Prostate gland (tissue), 2 donors: Measurements from ENCODE around the gene MRNIP. TPM values are rescaled to one million over a fixed set of nuclear protein-coding genes. Genes with fewer than 3 reads are reported as not detected.

Experiments
- DNase-seq: peaks from one replicate; pipeline ENCODE4 v3.0.0-alpha.2; 2019; ENCODE audit warnings: low spot score
- H3K27ac ChIP-seq, 2 donors: fragments of 200-600 bp; sonication (generic); 2 replicates each; pipeline ENCODE4 v1.5.1; 2017 to 2019
- H3K27me3 ChIP-seq: fragments of 200-600 bp; sonication (generic); replicated peaks from 2 replicates; pipeline ENCODE4 v1.5.1; 2019; ENCODE audit not compliant: insufficient read depth
- H3K36me3 ChIP-seq, 2 donors: fragments of 200-600 bp; sonication (generic); 1 replicate in 1 of 2; 2 replicates in 1 of 2; pipeline versions ENCODE4 v1.5.1 to v1.8.1; 2017 to 2019
- H3K4me1 ChIP-seq: fragments of 200-600 bp; sonication (generic); replicated peaks from 2 replicates; pipeline ENCODE4 v1.5.1; 2019
- H3K4me3 ChIP-seq, 2 donors: fragments of 200-600 bp; sonication (generic); 2 replicates each; pipeline ENCODE4 v1.5.1; 2017 to 2019
- H3K9me3 ChIP-seq: fragments of 200-600 bp; sonication (generic); 2 replicates; pipeline ENCODE4 v1.5.1; 2017
- POLR2A ChIP-seq: fragments of 450-650 bp; IDR thresholded peaks from one replicate; pipeline ENCODE4 v1.6.1; 2016; ENCODE audit warnings: antibody characterized with exemption, mild to moderate bottlenecking
- POLR2AphosphoS5 ChIP-seq: sonication (generic); formaldehyde crosslinking; IDR thresholded peaks from one replicate; pipeline ENCODE4 v1.6.1; 2017; ENCODE audit warnings: antibody characterized with exemption
- WGBS: methylation state at CpG from one replicate; pipeline ENCODE4 v1.1.5; 2018; 5-methylcytosine and 5-hydroxymethylcytosine counted together
- intact Hi-C: fragments of 100-400 bp; cut with DNase I; formaldehyde crosslinking; loops from one replicate; pipeline ENCODE4 v1.14.2; 2022
- total RNA-seq, 2 donors: library from RNA; depleted of rRNA; stranded (reverse); fragments of >200 nt; gene quantifications; one replicate each; pipeline ENCODE4 v1.1.0, GENCODE V29; 2016
- TF ChIP-seq, protein P1 (sequence below), 4 experiments: fragments of 200-600 bp in 2 of 4; fragments of 450-650 bp in 2 of 4; sonication (generic) in 2 of 4; IDR thresholded peaks; 1 replicate in 3 of 4; 2 replicates in 1 of 4; pipeline ENCODE4 v1.5.1; 2016 to 2019; ENCODE audit warnings: antibody characterized with exemption in 4 of 4, mild to moderate bottlenecking in 2 of 4, moderate library complexity in 2 of 4

Gene MRNIP
- total RNA-seq, 2 donors from 2014 or later = 30.0 to 55.2 TPM

DNA sequence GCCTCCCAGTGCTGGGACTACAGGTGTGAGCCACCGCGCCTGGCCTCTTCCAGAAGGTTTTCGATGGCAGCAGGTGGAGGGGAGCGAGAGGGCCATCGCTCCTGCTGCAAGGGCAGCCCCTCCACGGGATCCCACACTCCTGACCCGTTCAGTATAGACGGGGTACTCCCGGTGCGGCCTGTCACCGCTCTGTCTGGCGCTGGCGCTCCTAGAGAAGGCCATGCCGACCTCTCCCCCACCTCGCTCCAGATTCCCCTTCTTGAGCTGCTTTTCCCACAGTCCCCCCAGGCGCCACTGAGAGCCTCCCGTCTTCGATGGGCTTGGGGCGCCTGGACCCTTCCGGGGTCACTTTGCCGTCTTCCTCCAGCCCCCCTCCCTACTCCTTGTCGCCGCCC is 42.2 kb downstream of the MRNIP start:
- Histone ChIP-seq H3K27ac (peak overlapping the region; percentile 65 to 70), H3K4me3 (peak overlapping the region; percentile 43 to 48), H3K9me3 (no peaks in the 10 kb centered on the region), H3K4me1 (peaks cover 13% of the 10 kb centered on the region), H3K36me3 (no peaks in the 10 kb centered on the region), H3K27me3 (no peaks in the 10 kb centered on the region)
- TF ChIP-seq POLR2AphosphoS5 (no peak), POLR2A (no peak)
- TF ChIP-seq, protein P1, sequence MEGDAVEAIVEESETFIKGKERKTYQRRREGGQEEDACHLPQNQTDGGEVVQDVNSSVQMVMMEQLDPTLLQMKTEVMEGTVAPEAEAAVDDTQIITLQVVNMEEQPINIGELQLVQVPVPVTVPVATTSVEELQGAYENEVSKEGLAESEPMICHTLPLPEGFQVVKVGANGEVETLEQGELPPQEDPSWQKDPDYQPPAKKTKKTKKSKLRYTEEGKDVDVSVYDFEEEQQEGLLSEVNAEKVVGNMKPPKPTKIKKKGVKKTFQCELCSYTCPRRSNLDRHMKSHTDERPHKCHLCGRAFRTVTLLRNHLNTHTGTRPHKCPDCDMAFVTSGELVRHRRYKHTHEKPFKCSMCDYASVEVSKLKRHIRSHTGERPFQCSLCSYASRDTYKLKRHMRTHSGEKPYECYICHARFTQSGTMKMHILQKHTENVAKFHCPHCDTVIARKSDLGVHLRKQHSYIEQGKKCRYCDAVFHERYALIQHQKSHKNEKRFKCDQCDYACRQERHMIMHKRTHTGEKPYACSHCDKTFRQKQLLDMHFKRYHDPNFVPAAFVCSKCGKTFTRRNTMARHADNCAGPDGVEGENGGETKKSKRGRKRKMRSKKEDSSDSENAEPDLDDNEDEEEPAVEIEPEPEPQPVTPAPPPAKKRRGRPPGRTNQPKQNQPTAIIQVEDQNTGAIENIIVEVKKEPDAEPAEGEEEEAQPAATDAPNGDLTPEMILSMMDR (IDR thresholded peaks at IDR 0.05) = no peak
- 52% methylated on average over 23 of the region's 23 CpGs for WGBS
- intact Hi-C loops = no loop called here
- DNase-seq = no peak

DNA sequence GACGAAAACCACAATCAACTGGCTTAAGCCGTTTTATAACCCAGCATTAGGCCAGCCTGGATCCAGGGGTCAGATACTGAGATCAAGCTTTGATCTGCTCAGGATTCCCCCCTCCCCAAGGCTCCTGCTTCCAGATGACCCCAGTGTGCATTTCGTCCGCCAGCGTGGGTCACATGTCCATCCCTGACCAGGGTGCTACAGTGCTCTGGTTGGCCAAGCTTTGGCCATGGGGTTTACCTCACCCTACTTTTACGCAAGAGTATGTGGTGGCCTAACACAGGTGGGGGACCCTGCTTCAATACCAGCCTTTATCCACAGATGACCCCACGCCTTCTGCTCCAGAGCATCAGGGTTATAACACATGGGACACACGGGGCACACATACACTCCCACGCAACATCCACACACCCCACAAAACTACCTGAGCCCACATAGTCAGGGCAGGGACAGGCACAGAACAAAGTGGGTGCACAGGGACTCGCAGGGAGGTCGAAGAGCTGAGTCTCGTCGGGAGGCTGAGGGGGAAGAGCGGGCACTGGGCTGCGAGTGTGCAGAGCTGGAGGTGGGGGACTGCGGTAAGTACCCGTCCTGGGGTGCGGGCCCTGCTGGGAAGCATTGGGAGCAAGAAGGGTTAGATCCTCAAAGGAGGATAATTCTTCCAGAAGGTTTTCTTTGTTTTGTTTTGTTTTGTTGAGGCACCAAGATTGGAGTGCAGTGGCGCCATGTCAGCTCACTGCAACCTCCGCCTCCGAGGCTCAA is 42.9 kb downstream of the MRNIP start:
- DNase-seq = no peak
- no peak overlapping the region for H3K27ac ChIP-seq
- no peaks in the 10 kb centered on the region for H3K27me3 ChIP-seq
- H3K4me1 ChIP-seq = peaks cover 13% of the 10 kb centered on the region
- no peaks in the 10 kb centered on the region for H3K9me3 ChIP-seq
- H3K36me3 ChIP-seq = no peaks in the 10 kb centered on the region
- intact Hi-C loops = no loop called here
- 96% methylated on average over 21 of the region's 21 CpGs for WGBS
- H3K4me3 ChIP-seq = no peak overlapping the region
- TF ChIP-seq POLR2A = no peak
- no peak for TF ChIP-seq POLR2AphosphoS5
- TF ChIP-seq, protein P1 (IDR thresholded peaks at IDR 0.05) = no peak

DNA sequence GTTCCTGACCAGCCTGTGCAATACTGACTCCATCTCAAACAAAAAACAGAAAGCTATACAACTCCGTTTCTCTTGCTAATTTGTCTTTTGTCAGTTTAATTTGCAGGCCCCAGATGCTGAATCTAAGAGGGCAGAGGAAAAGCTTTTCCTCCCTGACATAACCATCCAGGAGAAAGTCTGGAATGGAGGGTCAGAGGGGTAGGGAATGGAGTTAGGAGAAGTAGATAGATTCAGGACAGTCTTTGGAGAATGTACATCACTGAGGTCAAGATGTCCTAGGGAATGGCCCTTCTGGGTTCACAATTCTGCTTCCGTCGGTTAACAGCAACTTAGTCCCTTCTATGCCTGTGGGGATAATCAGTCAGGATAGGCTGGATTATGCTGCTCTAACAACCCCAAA is 44.5 kb downstream of the MRNIP start:
- Histone ChIP-seq H3K4me3 (no peak overlapping the region), H3K4me1 (peaks cover 5% of the 10 kb centered on the region), H3K36me3 (no peaks in the 10 kb centered on the region), H3K9me3 (no peaks in the 10 kb centered on the region), H3K27ac (no peak overlapping the region), H3K27me3 (no peaks in the 10 kb centered on the region)
- intact Hi-C loops = no loop called here
- DNase-seq = no peak
- WGBS = 72% methylated on average over 3 of the region's 3 CpGs
- TF ChIP-seq, protein P1 (IDR thresholded peaks at IDR 0.05) = no peak
- no peak for TF ChIP-seq POLR2AphosphoS5
- no peak for TF ChIP-seq POLR2A

DNA sequence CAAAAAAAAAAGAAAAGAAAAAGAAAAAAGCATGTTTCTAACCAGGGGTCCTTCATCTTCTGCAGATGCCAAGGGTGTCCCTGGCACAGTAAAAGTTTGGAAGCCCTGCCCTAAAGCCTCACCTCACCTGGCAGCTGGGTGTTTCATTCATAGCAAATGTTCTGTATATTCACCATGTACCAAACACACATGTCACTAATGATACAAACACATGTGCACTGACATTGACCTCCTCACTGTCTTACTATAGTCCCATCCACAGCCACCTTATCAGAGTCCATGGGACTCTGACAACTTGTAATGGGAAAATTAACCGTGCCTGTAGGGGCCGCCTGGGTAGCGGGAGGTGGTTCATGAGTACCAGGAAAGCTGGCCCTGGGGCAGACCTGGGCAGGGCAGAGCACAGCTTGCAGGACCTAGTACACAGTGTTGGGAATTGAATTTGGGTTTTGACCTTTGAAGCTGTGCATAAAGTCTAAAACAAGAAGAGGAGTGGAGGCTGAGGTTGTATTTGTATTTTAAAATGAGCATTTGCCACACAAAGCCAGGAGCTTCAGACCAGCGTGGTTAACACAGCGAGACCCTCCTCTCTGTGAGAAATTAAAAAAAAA is 45.5 kb downstream of the MRNIP start:
- 94% methylated on average over 5 of the region's 5 CpGs for WGBS
- no peaks in the 10 kb centered on the region for H3K9me3 ChIP-seq
- no peaks in the 10 kb centered on the region for H3K36me3 ChIP-seq
- no peak overlapping the region for H3K4me3 ChIP-seq
- DNase-seq = no peak
- peaks cover under 1% of the 10 kb centered on the region for H3K4me1 ChIP-seq
- no peak overlapping the region for H3K27ac ChIP-seq
- intact Hi-C loops = no loop called here
- no peaks in the 10 kb centered on the region for H3K27me3 ChIP-seq
- no peak for TF ChIP-seq POLR2AphosphoS5
- TF ChIP-seq POLR2A = no peak

DNA sequence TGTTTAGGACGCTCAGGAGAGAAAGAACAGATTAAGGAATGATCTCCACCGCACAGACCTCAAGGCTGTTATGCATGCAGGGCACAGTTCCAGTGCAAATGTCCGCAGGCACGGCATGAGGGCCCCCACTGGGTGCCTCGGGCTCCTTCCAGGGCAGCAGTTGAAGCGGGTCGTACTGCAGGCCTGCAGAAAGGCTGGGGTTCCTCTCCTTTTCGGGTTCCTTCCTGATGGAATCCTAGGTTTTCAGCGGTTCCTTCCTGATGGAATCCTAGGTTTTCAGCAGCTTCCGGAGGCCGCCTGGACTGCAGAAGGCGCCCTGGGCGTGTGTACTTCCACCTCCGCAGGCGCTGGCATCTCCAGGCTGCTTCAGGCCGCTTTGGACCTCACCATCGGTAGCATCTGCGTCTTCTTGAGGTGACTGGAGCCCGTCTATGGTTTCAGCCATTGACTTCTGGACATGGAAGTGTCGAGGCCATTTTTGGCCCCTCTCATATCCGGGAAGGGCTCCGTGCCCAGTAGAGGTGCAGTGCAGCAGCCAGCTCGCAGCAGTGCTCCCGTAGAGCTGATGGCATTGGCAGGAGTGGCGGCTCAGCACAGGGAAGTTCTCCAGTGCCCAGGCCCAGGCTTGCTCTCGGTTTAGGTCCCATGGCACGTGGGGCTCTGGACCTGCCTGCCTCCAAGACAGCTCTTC is 46.3 kb downstream of the MRNIP start:
- intact Hi-C loops = no loop called here
- TF ChIP-seq, protein P1 (IDR thresholded peaks at IDR 0.05) = no peak
- no peak for TF ChIP-seq POLR2A
- no peak for TF ChIP-seq POLR2AphosphoS5
- 90% methylated on average over 27 of the region's 27 CpGs for WGBS

More for the DNA sequence above, 46.3 kb downstream of the MRNIP start:
- no peaks in the 10 kb centered on the region for H3K27me3 ChIP-seq
- H3K4me1 ChIP-seq = peaks cover 2% of the 10 kb centered on the region
- no peak overlapping the region for H3K4me3 ChIP-seq
- no peak for DNase-seq
- no peaks in the 10 kb centered on the region for H3K9me3 ChIP-seq
- H3K36me3 ChIP-seq = no peaks in the 10 kb centered on the region
- no peak overlapping the region for H3K27ac ChIP-seq
